HG03025 (cell line): ENCODE data around the gene ELANE.
"Not testable (repeated sequence)": the region's sequence is repeated elsewhere in the genome, so short reads cannot be mapped to it uniquely, and the experiment has no call there.

Experiments
- ATAC-seq: cut with Tn5 transposase; IDR thresholded peaks from one replicate; pipeline ENCODE4 v1.9.1; 2021; ENCODE audit warnings: mild to moderate bottlenecking, moderate library complexity; ENCODE audit not compliant: unreplicated experiment, low FRiP score

Gene ELANE

DNA sequence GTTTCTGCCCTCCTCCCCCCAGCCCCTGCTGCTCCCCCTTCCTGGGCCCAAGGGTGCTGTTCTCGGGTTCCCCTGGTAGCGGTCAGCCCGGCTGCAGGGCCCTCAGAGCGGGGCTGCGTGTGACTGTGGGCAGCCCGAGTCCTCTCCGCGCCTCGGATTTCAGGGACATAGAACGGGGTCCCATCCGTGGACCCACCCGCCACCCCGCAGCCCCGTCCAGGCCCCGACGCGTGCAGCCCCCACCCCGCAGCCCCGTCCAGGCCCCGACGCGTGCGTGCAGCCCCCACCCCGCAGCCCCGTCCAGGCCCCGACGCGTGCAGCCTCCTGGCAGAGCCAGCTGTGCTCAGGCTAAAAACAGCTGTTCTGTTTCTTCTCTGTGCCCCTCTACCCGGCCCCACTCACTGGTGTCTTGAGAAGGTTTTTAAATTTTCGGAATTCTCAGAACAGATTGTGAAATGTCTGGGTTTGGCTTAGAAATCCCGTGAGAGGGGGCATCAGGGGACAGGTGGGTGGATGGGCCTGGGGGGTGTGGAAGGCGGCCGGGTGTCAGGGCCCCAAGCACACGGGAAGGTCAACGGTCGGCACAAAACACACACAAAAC lies 16.8 kb upstream of the ELANE start:
- no peak for ATAC-seq

- no peak for ATAC-seq
These were observed 11.4 kb upstream of the ELANE start, which contains the start of gene PRTN3 for GRCh38 chr19:840519-841206. TSS of gene PRTN3 (plus strand) at chr19:840999. CDS start at chr19:841009, 10 bp downstream.

GRCh38 chr19:842802-843179 lies 9.3 kb upstream of the ELANE start:
- not testable (repeated sequence) for ATAC-seq

- ATAC-seq: no peak
These were observed 8.8 kb upstream of the ELANE start for GRCh38 chr19:843180-843835.

- no peak for ATAC-seq
These were observed 8.1 kb upstream of the ELANE start for GRCh38 chr19:843836-844545.

DNA sequence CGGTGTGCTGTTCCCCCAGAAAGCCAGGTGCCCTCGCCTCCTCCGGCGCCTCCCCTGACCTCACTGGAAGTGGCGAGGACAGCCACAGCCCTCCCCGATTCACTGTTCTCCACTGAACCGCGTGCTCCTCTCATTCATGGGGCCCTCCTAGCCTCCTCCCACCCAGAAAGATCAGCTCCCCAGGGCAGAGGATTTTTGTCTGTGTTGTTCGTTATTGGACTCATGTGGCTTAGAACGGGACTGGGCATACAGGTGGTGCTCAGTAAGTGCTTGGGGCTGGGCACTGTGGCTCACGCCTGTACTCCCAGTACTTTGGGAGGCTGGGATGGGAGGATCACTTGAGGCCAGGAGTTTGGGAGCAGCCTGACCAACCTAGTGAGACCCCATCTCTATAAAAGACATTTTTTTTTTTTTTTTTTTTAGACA lies 7.5 kb upstream of the ELANE start:
- ATAC-seq: no peak

- no peak for ATAC-seq
These were observed 6.2 kb upstream of the ELANE start for GRCh38 chr19:845707-846521.

GRCh38 chr19:848386-848921 lies 3.6 kb upstream of the ELANE start:
- ATAC-seq: no peak

DNA sequence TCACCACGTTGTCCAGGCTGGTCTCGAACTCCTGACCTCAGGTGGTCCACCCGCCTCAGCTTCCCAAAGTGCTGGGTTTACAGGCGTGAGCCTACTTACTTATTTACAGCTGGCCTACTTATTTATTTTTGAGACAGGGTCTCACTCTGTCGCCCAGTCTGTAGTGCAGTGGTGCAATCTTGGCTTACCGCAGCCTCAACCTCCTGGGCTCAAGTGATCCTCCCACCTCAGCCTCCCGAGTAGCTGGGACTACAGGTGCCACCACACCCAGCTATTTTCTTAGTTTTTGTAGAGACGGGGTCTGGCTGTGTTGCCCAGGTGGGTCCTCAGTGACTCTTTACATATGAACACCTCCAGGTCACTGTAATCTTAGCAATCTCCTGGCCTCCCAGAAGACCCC lies 2.9 kb upstream of the ELANE start:
- not testable (repeated sequence) for ATAC-seq

DNA sequence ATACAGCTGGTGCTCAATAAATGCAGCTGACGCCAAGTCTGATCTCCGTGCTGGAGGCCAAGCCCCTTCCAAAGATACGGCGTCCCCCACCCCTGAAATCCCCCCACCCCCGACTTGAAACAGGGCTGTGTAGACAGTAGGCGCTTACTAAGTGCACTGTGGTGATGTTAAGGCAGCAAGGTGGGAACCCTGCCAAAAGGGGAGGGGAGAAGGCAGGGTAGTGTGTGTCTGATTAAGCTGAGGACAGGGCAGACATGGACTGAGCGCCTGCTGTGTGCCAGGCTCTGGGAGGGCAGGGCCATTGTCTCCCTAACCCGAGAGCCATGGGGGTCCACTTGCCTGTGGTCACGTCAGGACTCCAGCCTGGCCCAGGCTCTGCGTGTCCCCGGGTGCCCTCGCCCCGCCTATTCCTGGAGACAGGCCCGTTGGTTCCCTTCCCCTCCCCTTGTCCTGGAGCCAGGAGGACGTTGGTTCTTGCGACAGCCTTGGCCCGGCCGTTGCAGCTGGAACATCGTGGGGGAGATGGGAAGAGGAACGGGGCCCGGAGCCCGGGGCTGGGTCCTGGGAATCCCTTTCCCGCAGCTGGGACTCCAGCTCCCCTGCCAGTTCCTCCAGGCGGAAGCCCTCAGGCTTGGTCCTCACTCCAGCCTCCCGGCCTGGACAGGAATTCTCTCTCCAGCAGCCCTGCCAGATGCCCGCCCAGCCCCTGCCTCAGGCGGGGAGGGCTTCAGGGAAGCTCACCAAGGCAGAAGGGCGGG lies 1.7 kb upstream of the ELANE start:
- no peak for ATAC-seq

- ATAC-seq: no peak
These were observed 1.1 kb upstream of the ELANE start for GRCh38 chr19:850979-851335.

GRCh38 chr19:853014-853585 lies 997 bp downstream of the ELANE start:
- no peak for ATAC-seq

DNA sequence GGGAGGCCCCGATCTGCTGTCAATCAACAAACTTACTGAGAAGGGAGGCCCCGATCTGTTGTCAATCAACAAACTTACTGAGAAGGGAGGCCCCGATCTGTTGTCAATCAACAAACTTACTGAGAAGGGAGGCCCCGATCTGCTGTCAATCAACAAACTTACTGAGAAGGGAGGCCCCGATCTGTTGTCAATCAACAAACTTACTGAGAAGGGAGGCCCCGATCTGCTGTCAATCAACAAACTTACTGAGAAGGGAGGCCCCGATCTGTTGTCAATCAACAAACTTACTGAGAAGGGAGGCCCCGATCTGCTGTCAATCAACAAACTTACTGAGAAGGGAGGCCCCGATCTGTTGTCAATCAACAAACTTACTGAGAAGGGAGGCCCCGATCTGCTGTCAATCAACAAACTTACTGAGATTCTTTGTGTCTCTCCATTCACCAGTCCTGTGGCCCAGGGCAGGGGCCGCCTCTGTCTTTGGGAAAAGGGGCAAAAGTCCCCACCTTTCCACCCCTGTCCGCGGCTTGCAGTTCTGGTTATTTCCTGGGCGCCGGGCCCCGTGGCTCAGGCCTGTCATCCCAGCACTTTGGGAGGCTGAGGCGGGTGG lies 1.6 kb downstream of the ELANE start:
- not testable (repeated sequence) for ATAC-seq

DNA sequence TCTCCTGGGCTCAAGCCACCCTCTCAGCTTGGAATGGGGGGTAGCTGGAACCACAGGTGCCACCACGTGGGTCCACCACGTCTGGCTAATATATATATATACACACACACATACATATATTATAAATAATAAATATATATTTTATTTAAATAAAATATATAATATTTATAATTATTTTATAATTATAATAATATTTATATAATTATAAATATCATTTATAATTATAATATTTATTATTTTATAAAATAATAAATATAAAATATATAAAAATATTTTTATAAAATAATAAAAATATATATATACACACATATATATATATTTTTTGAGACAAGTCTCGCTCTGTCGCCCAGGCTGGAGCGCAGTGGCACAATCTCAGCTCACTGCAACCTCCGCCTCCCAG lies 2.4 kb downstream of the ELANE start:
- no peak for ATAC-seq

DNA sequence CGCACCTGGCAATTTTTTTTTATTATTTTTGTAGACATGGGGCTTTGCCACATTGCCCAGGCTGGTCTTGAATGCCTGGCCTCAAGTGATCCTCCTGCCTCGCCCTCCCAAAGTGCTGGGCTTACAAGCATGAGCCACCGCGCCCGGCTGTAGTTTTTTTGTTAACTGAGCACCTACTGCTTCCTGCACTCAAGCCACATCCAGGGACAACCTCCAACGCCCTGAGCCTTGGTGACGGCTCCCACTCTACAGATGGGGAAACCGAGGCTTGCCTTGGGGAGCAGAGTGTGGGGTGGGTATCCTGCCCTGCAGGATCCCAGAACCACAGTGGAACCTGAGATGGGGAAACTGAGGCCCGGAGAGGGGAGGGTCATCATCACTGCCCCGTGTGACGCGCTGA lies 3.0 kb downstream of the ELANE start:
- ATAC-seq: no peak

GRCh38 chr19:855566-856120 lies 3.5 kb downstream of the ELANE start:
- ATAC-seq: no peak

GRCh38 chr19:858284-858683 lies 6.2 kb downstream of the ELANE start:
- ATAC-seq: no peak
